ENCODE measurements around the gene CASD1.

The CASD1 gene

DNA sequence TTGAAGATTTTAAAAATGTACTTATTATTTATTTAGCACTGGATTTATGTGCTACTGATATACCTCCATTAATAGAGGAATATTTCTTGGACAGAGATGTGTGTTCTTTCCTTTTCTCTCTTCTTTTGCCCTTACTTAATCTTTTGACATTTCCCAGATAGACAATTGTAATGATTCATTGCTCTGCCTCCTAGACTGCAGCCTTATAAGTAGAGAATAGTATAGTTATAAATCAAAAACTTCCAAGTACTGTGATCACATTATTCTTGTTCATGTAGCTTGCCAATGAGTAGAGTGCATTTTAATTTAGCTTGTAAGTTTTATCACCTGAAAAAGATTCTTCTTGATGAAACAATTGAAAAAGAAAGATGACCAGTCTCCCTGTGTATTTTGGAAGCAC lies 47.6 kb downstream of the CASD1 start:
- Histone ChIP-seq H3K9me3 (ENCODE audit: control insufficient read depth, insufficient read depth, low read length) (no peaks in the 10 kb centered on the region), H4K20me1 (ENCODE audit: control insufficient read depth, insufficient read depth, low read depth, low read length) (no peaks in the 10 kb centered on the region), H3K4me1 (ENCODE audit: control insufficient read depth, low read length) (peaks cover 52% of the 10 kb centered on the region), H3K27me3 (ENCODE audit: control insufficient read depth, low read length) (no peaks in the 10 kb centered on the region), H3K4me2 (ENCODE audit: low read length) (peak overlapping the region; percentile 69), H3K27ac (ENCODE audit: low read depth, low read length) (peak overlapping the region; percentile 87), H3K36me3 (ENCODE audit: control insufficient read depth, low read length) (peaks cover 35% of the 10 kb centered on the region), H3K79me2 (ENCODE audit: control insufficient read depth, low read length) (no peaks in the 10 kb centered on the region), H3F3A (ENCODE audit: control insufficient read depth, insufficient read depth) (peaks cover 12% of the 10 kb centered on the region), H3K4me3 (ENCODE audit: low read length) (peak overlapping the region; percentile 58), H3K9me2 (replicated peaks; ENCODE audit: control insufficient read depth, low read length) (no peaks in the 10 kb centered on the region)
- TF ChIP-seq, protein P1, sequence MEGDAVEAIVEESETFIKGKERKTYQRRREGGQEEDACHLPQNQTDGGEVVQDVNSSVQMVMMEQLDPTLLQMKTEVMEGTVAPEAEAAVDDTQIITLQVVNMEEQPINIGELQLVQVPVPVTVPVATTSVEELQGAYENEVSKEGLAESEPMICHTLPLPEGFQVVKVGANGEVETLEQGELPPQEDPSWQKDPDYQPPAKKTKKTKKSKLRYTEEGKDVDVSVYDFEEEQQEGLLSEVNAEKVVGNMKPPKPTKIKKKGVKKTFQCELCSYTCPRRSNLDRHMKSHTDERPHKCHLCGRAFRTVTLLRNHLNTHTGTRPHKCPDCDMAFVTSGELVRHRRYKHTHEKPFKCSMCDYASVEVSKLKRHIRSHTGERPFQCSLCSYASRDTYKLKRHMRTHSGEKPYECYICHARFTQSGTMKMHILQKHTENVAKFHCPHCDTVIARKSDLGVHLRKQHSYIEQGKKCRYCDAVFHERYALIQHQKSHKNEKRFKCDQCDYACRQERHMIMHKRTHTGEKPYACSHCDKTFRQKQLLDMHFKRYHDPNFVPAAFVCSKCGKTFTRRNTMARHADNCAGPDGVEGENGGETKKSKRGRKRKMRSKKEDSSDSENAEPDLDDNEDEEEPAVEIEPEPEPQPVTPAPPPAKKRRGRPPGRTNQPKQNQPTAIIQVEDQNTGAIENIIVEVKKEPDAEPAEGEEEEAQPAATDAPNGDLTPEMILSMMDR (IDR thresholded peaks at IDR 0.05; ENCODE audit: low read depth, low read length, poor library complexity, severe bottlenecking): no peak
- TF ChIP-seq EZH2phosphoT487 (IDR thresholded peaks at IDR 0.05; ENCODE audit: borderline replicate concordance, low read length): no peak

DNA sequence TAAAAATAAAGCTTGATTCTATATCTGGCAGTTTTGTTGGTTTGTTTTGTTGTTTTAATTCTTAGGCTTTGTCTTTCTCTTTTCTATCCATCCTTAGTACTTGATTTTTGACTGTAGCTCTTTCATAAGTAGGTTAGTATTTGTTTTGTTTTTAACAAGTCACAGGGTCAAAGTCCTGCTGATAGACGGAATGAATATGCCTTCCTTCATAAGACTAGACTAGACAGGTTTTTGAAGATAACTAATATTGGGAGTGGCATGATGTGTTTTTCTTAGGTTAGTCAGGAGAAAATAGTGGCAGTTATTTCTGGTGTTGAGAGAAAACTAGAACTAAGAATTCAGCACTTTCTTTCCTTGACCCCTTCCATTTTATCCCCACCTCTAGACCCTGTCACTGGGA lies 50.4 kb downstream of the CASD1 start:
- Histone ChIP-seq H3K79me2 (ENCODE audit: control insufficient read depth, low read length) (no peaks in the 10 kb centered on the region), H3K36me3 (ENCODE audit: control insufficient read depth, low read length) (peaks cover 20% of the 10 kb centered on the region; the same call in 1 of the 2 replicates), H3K27me3 (ENCODE audit: control insufficient read depth, low read length) (no peaks in the 10 kb centered on the region), H4K20me1 (ENCODE audit: control insufficient read depth, insufficient read depth, low read depth, low read length) (no peaks in the 10 kb centered on the region), H3K9me3 (ENCODE audit: control insufficient read depth, insufficient read depth, low read length) (no peaks in the 10 kb centered on the region), H3F3A (ENCODE audit: control insufficient read depth, insufficient read depth) (peaks cover 12% of the 10 kb centered on the region), H3K4me2 (ENCODE audit: low read length) (no peak overlapping the region), H3K9me2 (replicated peaks; ENCODE audit: control insufficient read depth, low read length) (no peaks in the 10 kb centered on the region), H3K27ac (ENCODE audit: low read depth, low read length) (no peak overlapping the region), H3K4me3 (ENCODE audit: low read length) (no peak overlapping the region), H3K4me1 (ENCODE audit: control insufficient read depth, low read length) (peaks cover 35% of the 10 kb centered on the region)
- TF ChIP-seq, protein P1 (IDR thresholded peaks at IDR 0.05; ENCODE audit: low read depth, low read length, poor library complexity, severe bottlenecking): no peak
- no peak for TF ChIP-seq EZH2phosphoT487 (IDR thresholded peaks at IDR 0.05; ENCODE audit: borderline replicate concordance, low read length)

DNA sequence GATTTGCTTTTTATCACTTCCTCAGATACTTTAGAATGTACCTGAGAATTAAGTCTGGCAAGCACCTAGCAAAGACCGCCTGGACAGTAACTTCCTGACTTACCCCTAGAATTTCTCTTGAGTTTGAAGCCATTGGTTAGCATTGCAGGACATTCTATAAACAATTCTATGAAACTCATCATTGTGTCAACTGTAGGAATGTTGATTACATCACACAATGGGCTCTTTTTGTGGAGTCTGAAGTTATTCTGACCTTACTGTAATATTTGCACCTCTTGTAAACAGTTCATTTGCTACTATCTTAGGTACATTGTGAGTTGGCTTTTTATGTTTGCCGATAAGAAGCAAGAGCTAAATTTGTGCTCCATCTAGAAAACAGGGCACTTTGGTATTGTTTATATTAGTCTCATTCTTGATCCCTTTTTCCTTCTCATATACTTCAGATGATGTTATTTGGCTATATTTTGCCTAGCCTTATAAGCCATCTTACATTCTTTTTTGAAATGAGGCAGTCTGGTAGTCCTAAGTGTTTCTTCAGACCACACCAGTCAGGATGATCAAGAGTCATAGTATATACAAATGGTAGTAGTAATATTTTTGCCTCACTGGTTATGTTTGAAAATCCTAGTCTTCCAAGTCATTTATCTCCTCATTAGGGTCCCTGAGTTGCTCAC lies 52.4 kb downstream of the CASD1 start:
- H3K4me2 ChIP-seq (ENCODE audit: low read length): no peak overlapping the region
- H3K27ac ChIP-seq (ENCODE audit: low read depth, low read length): no peak overlapping the region
- H3K4me3 ChIP-seq (ENCODE audit: low read length): no peak overlapping the region
- peaks cover 9% of the 10 kb centered on the region; the same call in 1 of the 2 replicates for H3K36me3 ChIP-seq (ENCODE audit: control insufficient read depth, low read length)
- TF ChIP-seq, protein P1 (IDR thresholded peaks at IDR 0.05; ENCODE audit: low read depth, low read length, poor library complexity, severe bottlenecking): no peak
- no peak for TF ChIP-seq EZH2phosphoT487 (IDR thresholded peaks at IDR 0.05; ENCODE audit: borderline replicate concordance, low read length)
- peaks cover 15% of the 10 kb centered on the region for H3K4me1 ChIP-seq (ENCODE audit: control insufficient read depth, low read length)
- no peaks in the 10 kb centered on the region for H4K20me1 ChIP-seq (ENCODE audit: control insufficient read depth, insufficient read depth, low read depth, low read length)
- H3K79me2 ChIP-seq (ENCODE audit: control insufficient read depth, low read length): no peaks in the 10 kb centered on the region
- no peaks in the 10 kb centered on the region for H3K27me3 ChIP-seq (ENCODE audit: control insufficient read depth, low read length)
- H3K9me2 ChIP-seq (replicated peaks; ENCODE audit: control insufficient read depth, low read length): no peaks in the 10 kb centered on the region
- H3K9me3 ChIP-seq (ENCODE audit: control insufficient read depth, insufficient read depth, low read length): no peaks in the 10 kb centered on the region
- H3F3A ChIP-seq (ENCODE audit: control insufficient read depth, insufficient read depth): peaks cover 3% of the 10 kb centered on the region; the same call in 1 of the 2 replicates
